Measurements from ENCODE around the gene TGFB3. TPM values are rescaled to one million over a fixed set of nuclear protein-coding genes. Genes with fewer than 3 reads are reported as not detected.
"Not testable (repeated sequence)": the region's sequence is repeated elsewhere in the genome, so short reads cannot be mapped to it uniquely, and the experiment has no call there.

Gene TGFB3
- total RNA-seq, 1 donor from 2014 or later: 9.8 TPM

GRCh38 chr14:75961662-75962061 is 20.1 kb downstream of the TGFB3 start:
- DNase-seq (ENCODE audit: extremely low read depth, low read depth, low spot score): no peak

DNA sequence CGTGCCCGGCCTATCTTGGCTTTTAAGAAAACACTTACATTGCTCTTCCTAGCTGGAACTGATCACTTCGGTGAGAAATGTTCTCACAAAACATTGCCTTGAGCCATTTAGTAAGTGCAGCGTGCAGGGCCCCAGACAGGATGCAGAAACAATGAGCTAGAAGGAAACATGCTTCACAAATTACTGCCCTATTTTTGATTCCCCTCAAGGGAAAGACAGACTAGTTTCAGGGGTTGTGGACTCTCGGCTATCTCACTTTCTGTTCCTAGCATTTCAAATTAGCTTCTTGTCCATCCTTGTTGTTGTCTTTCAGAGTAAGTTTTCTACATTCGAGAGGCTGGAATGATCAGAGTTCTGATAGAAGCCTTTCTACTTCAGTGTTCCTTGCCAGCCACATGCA is 21.6 kb downstream of the TGFB3 start:
- DNase-seq (ENCODE audit: extremely low read depth, low read depth, low spot score): no peak

- DNase-seq (ENCODE audit: extremely low read depth, low read depth, low spot score): no peak
These were observed 22.8 kb downstream of the TGFB3 start for GRCh38 chr14:75959031-75959430.

DNA sequence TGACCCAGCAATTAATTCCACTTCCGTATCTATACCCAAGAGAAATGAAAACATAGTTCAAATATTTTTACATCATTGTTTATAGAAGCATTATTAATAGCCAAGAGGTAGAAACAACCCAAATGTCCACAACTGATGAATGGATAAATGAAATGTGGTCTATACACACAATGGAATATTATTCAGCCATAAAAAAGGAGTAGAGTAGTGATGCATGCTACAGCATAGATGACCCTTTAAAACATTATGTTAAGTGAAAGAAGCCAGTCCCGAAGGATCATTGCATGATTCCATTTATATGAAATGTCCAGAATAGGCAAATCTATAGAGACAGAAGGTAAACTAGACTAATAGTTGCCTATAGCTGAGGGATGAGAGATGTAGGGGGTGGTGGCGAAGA is 29.3 kb downstream of the TGFB3 start:
- DNase-seq (ENCODE audit: extremely low read depth, low read depth, low spot score): no peak

DNA sequence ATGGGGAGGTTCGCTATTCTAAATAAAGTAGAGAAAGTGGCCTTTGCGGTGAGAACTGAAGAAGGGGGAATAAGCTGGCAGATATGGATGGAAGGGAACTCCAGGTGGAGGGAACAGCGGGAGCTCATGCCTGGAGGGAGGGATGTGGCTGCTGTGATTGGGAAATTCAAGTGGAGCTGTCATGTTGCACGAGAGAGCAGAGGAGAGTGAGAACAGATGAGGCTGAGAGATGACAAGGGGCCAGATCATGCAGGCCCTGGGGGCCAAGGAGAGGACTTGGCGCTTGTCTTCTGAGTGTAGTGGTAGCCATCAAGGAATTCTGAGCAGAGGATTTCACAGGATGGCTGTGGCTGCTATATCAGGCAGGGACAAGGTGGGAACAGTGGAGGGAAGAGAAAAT is 35.0 kb downstream of the TGFB3 start:
- DNase-seq (ENCODE audit: extremely low read depth, low read depth, low spot score): no peak

GRCh38 chr14:75944607-75945241 is 37.1 kb downstream of the TGFB3 start:
- DNase-seq (ENCODE audit: extremely low read depth, low read depth, low spot score): no peak

- DNase-seq (ENCODE audit: extremely low read depth, low read depth, low spot score): no peak
These were observed 40.8 kb downstream of the TGFB3 start for GRCh38 chr14:75941030-75941429.

- DNase-seq (ENCODE audit: extremely low read depth, low read depth, low spot score): no peak
These were observed 42.6 kb downstream of the TGFB3 start for GRCh38 chr14:75939200-75939599.

DNA sequence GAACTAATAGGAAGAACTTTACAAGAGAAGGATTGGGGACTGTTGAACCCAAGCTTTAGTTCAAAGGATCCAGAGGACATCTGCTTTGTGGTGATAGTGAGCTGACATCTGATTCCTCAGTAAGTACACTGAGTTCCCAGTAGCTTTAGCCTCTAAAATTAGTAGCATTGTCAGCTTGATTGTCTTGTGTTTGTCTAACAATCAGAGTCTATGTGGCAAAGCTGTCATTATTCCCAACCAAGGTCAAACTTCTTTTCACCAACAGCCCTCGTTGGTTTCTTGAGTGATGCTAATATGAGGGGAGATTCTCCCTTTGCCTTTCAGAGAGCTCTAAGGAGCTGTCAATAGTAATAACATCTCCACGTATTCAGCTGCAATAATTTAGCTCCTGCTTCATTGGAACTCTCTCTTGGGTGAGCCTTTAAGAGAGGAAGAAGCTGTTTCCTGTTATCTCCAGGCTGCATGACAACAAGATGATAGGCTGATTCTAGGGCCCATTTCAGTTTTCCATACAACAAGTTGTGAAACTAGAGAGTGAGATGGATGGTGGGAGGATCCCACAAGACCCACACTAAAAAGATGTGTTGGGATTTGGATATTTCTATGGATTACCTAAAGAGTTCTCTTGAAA is 46.7 kb downstream of the TGFB3 start:
- DNase-seq (ENCODE audit: extremely low read depth, low read depth, low spot score): no peak

DNA sequence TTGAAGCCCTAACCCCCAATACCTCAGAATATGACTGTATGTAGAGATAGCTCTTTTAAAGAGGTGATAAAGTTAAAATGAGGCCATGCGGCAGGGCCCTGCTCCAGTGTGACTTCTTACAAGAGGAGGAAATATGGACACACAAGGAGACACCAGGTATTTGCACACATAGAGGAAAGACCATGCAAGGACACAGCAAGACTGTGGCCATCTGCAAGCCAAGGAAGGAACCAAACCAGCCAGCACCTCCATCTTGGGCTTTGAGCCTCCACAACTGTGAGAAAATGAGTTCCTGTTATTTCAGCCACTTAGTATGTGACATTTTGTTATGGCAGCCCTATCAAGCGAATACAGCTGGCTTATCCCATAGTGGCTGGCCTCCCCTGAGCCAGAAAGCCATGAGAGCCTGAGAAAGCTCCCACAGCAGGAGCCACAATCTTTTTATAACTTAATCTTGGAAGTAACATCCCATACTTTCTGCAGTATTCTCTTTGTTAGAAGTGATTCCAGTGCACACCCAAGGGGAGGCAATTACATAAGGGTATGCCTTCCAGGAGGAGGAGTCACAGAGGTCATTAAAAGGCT is 48.0 kb downstream of the TGFB3 start:
- no peak for DNase-seq (ENCODE audit: extremely low read depth, low read depth, low spot score)

- no peak for DNase-seq (ENCODE audit: extremely low read depth, low read depth, low spot score)
These were observed 53.1 kb downstream of the TGFB3 start for GRCh38 chr14:75928690-75929181.

- DNase-seq (ENCODE audit: extremely low read depth, low read depth, low spot score): no peak
These were observed 54.2 kb downstream of the TGFB3 start for GRCh38 chr14:75927564-75928087.

DNA sequence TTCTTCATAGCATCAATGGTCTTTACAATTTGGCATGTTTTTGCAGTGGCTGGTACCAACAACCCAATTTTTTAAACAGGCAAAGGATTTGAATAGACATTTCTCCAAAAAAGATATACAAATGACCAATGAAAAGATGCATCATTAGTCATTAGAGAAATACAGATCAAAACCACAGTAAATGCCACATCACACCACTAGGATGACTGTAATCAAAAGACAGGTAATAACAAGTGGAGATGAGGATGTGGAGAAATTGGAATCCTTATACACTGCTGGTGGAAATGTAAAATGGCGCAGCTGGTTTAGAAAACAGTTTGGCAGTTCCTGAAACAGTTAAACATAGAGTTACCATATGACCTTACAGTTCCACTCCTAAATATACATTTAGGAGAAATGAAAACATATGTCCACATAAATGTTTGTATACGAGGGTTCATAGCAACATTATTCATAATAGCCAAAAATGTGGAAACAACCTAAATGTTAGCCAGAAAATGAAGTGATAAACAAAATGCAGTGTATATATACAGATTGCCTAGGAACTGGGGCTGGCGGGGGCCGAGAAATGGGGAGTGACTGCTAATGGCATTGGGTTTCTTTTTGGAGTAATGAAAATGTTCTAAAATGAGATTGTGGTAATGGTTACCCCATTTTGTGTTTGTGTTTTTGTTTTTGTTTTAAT is 55.2 kb downstream of the TGFB3 start:
- DNase-seq (ENCODE audit: extremely low read depth, low read depth, low spot score): no peak

GRCh38 chr14:75925141-75925840 is 56.5 kb downstream of the TGFB3 start:
- DNase-seq (ENCODE audit: extremely low read depth, low read depth, low spot score): not testable (repeated sequence)

GRCh38 chr14:75920421-75920820 is 61.4 kb downstream of the TGFB3 start:
- DNase-seq (ENCODE audit: extremely low read depth, low read depth, low spot score): not testable (repeated sequence)

DNA sequence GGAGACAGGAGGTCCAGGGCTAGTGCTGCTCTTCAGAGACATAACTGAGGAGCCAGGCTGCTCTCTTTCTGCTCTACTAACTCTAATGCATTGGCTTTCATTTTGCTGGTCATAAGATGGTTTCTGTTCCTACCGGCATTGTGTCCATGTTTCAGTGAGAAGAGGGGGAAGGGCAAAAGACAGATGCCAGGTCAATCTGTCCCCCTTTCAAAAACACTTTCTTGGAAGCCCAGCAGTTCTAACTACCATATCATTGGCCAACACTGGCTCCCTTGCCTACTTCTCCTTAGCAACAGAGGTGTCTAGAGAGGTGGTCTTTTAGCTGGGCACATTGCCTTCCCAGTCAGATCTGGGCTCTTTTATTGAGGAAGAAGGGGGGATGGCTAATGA is 63.9 kb downstream of the TGFB3 start:
- DNase-seq (ENCODE audit: extremely low read depth, low read depth, low spot score): no peak

- DNase-seq (ENCODE audit: extremely low read depth, low read depth, low spot score): no peak
These were observed 64.4 kb downstream of the TGFB3 start for GRCh38 chr14:75917322-75917945.

DNA sequence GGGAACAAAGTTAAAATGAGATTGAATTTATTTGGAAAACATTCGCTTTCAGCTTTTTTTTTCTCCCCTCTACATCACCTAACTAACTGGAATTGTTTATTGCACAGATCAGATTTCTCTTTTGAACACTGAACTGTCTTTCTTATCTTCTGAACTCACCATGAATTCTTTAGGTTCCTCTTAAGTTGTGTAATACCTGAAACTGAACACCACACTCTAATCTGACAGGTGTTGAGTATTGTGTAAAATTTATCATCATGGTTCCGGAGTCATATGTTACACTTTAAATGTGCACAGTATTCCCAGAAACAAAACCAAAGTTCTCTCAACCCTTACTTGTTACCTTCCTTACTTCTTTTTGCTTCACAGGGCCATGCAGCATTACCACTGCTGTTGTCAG is 66.8 kb downstream of the TGFB3 start:
- DNase-seq (ENCODE audit: extremely low read depth, low read depth, low spot score): no peak

GRCh38 chr14:75913183-75913582 is 68.6 kb downstream of the TGFB3 start:
- no peak for DNase-seq (ENCODE audit: extremely low read depth, low read depth, low spot score)

GRCh38 chr14:75911883-75912282 is 69.9 kb downstream of the TGFB3 start:
- no peak for DNase-seq (ENCODE audit: extremely low read depth, low read depth, low spot score)
